Skeletal muscle tissue (tissue), 4 donors: ENCODE data around the gene ZNF496. TPM values are rescaled to one million over a fixed set of nuclear protein-coding genes. Genes with fewer than 3 reads are reported as not detected.
"Not testable (repeated sequence)": the region's sequence is repeated elsewhere in the genome, so short reads cannot be mapped to it uniquely, and the experiment has no call there.

Source experiments
- H3K27ac ChIP-seq: one replicate; pipeline ENCODE4 v1.7.0; 2013; ENCODE audit warnings: mild to moderate bottlenecking, low read depth, low read length, inconsistent platforms
- H3K27me3 ChIP-seq, 3 donors: one replicate each; pipeline ENCODE4 v1.7.0; 2013; ENCODE audit warnings: low read length in 3 of 3; ENCODE audit not compliant: control insufficient read depth in 3 of 3, insufficient read depth in 3 of 3
- H3K36me3 ChIP-seq, 3 donors: one replicate each; pipeline ENCODE4 v1.7.0; 2013; ENCODE audit warnings: low read length in 3 of 3; ENCODE audit not compliant: control insufficient read depth in 3 of 3, insufficient read depth in 3 of 3
- H3K4me1 ChIP-seq, 3 donors: one replicate each; pipeline ENCODE4 v1.7.0; 2013; ENCODE audit warnings: low read length in 3 of 3, mild to moderate bottlenecking in 3 of 3; ENCODE audit not compliant: control insufficient read depth in 3 of 3, insufficient read depth in 3 of 3
- H3K4me3 ChIP-seq, 3 donors: one replicate each; pipeline ENCODE4 v1.7.0; 2013; ENCODE audit warnings: low read length in 3 of 3
- H3K9ac ChIP-seq, 3 donors: one replicate each; pipeline ENCODE4 v1.7.0; 2013; ENCODE audit warnings: low read length in 3 of 3, mild to moderate bottlenecking in 3 of 3, moderate library complexity in 2 of 3, low read depth in 1 of 3
- H3K9me3 ChIP-seq, 3 donors: one replicate each; pipeline ENCODE4 v1.7.0; 2013; ENCODE audit warnings: low read length in 3 of 3; ENCODE audit not compliant: control insufficient read depth in 3 of 3
- total RNA-seq: library from RNA; depleted of rRNA; stranded (reverse); fragments of >200 nt; gene quantifications from one replicate; pipeline ENCODE4 v1.2.3, GENCODE V29; 2014
- donor health status: Osteomylitis.

Gene ZNF496
- total RNA-seq = 14.6 TPM

- H3K36me3 ChIP-seq = peaks cover 26 to 35% (median 27%) of the 10 kb centered on the region in 3 donors
- H3K4me1 ChIP-seq = peaks cover 28 to 59% (median 34%) of the 10 kb centered on the region in 3 donors
- H3K9ac ChIP-seq = peak within 1 kb of the TSS; percentile 85 to 93 (median 88)
- H3K4me3 ChIP-seq = peak within 1 kb of the TSS; percentile 86 to 94 (median 87)
- peak within 1 kb of the TSS; percentile 84 for H3K27ac ChIP-seq
- no peaks in the 10 kb centered on the region for H3K9me3 ChIP-seq
- no peaks in the 10 kb centered on the region for H3K27me3 ChIP-seq
Observed at GRCh38 chr1:247331525-247332214, at the start of gene ZNF496. Gene ZNF496 (minus strand): TSS chr1:247331867. CDS start chr1:247329578, 2,289 bp downstream.

DNA sequence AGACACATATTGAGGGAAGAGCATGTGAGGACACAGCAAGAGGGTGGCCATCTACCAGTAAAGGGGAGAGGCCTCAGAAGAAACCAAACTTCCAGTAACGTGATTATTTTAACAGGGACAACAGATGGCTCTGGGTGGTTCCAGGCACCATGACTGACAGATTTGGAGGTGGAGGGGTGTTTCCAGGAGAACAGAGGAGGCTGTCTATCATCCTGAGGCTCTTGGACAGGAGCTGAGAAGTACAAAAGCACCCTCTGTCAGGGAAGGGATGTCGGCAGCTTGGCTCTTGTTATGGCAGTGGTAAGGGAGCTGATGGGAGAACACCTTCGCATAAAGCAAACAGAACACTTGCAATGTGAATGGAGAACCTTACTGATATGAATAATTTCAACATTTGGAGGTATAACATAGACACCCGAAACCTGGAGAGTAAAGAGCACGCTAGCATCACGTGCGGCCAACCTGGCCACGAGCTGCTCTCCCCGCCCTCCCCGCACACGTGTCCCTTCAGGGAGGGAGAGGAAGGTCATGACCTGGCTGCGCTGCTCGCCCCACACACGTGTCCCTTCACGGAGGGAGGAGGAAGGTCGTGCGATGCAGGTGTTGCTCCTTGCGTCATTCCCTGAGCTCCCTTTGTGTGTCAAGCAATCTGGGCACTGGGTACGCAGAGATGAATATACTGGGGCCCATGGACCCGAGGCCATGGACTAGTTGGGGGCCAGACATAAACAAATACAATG is 46.8 kb upstream of the ZNF496 start:
- Histone ChIP-seq H3K27me3 (peaks cover 0 to 9% (median 2%) of the 10 kb centered on the region in 3 donors), H3K4me3 (no peak overlapping the region), H3K36me3 (no peaks in the 10 kb centered on the region), H3K9ac (no peak overlapping the region), H3K9me3 (no peaks in the 10 kb centered on the region), H3K4me1 (no peaks in the 10 kb centered on the region), H3K27ac (no peak overlapping the region)

DNA sequence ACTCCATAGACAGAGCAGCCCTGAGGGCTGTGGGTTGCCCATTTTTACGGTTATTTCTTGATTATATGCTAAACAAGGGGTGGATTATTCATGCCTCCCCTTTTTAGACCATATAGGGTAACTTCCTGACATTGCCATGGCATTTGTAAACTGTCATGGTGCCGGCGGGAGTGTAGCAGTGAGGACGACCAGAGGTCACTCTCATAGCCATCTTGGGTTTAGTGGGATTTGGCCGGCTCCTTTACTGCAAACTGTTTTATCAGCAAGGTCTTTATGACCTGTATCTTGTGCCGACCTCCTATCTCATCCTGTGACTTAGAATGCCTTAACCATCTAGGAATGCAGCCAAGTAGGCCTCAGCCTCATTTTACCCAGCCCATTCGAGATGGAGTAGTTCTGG is 46.0 kb upstream of the ZNF496 start:
- H3K27me3 ChIP-seq, H3K27ac ChIP-seq, H3K36me3 ChIP-seq, H3K9ac ChIP-seq, H3K4me3 ChIP-seq, H3K4me1 ChIP-seq, H3K9me3 ChIP-seq: not testable (repeated sequence)

GRCh38 chr1:247376659-247377058 is 45.0 kb upstream of the ZNF496 start:
- H3K4me1 ChIP-seq = no peaks in the 10 kb centered on the region
- peaks cover 0 to 9% (median 2%) of the 10 kb centered on the region in 3 donors for H3K27me3 ChIP-seq
- H3K27ac ChIP-seq = no peak overlapping the region
- H3K9ac ChIP-seq = no peak overlapping the region
- no peak overlapping the region for H3K4me3 ChIP-seq
- no peaks in the 10 kb centered on the region for H3K9me3 ChIP-seq
- no peaks in the 10 kb centered on the region for H3K36me3 ChIP-seq

DNA sequence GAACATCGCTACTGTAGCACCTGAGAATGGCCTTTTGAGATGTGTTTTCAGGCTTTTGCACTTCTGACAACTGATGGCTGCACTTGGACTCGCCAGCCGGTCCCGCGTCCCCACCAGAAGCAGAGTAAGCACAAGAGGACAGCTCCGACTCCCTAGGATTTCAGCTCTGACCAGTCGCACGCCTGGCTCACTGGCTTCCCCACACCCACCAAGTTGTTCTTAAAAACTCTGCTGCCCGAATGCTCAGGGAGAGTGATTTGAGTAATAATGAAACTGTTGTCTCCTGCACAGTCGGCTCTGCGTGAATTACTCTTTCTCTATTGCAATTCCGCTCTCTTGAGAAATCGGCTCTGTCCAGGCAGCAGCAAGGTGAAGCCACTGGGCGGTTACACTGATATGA is 44.1 kb upstream of the ZNF496 start:
- Histone ChIP-seq H3K27me3 (peaks cover 0 to 9% (median 5%) of the 10 kb centered on the region in 3 donors), H3K4me1 (no peaks in the 10 kb centered on the region), H3K4me3 (no peak overlapping the region), H3K9ac (no peak overlapping the region), H3K9me3 (no peaks in the 10 kb centered on the region), H3K36me3 (no peaks in the 10 kb centered on the region), H3K27ac (no peak overlapping the region)

DNA sequence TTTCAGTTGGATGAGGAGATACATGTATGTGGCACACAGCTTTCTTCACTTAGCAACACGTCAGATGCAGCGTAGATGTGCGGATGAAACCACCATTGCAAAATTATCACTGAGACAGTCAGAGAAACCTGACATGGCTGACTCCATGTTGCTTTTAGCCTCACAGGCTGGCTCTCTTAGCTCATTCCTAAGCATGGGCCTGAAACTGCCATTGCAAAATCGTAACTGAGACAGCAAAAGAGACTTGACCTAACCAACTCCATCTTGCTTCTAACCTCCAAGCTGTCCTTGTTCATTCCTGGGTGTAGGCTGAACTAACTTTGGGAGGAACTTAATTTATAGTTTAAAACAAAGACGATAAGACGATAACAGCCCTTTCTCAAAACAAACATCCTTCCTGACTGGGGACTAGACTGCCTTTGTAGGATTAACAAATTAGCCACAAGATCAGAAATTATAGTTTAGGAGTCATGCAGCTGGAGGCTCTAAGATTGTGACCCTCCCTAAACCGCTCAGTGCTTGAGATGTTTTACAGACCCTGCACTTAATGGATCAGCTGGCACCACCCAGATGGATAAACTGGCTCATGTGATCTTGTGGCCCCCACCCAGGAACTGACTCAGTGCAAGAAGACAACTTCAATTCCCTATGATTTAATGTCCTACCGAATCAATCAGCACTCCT is 43.1 kb upstream of the ZNF496 start:
- not testable (repeated sequence) for H3K9ac ChIP-seq, H3K4me3 ChIP-seq, H3K9me3 ChIP-seq, H3K36me3 ChIP-seq, H3K4me1 ChIP-seq, H3K27ac ChIP-seq, H3K27me3 ChIP-seq

DNA sequence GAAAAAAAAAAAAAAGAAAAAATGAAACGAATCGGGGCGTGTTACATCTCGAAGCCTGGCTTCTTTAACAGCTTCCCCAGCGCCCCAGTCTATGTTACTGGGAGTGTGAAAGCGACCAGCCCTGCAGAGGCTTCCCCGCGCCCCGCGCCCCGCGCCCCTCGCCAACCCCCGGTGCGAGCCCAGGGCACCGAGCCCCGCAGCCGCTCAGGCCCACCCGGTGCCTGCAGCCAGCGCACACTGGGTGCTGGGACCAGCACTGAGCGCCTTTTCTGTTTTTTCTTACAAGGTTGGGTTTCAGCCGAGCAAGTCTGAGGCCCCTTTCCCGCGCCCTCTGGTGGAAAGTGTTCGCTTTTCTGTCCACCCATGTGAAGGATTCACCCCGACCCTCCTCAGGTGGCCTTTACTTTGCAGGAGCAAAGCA is 42.1 kb upstream of the ZNF496 start:
- Histone ChIP-seq H3K9ac (no peak overlapping the region), H3K27ac (no peak overlapping the region), H3K4me3 (peak overlapping the region in 1 of 3 donors; percentile 45), H3K9me3 (no peaks in the 10 kb centered on the region), H3K4me1 (no peaks in the 10 kb centered on the region), H3K36me3 (no peaks in the 10 kb centered on the region), H3K27me3 (peaks cover 0 to 9% (median 5%) of the 10 kb centered on the region in 3 donors)

GRCh38 chr1:247371801-247372259 is 40.2 kb upstream of the ZNF496 start:
- no peak overlapping the region for H3K9ac ChIP-seq
- H3K4me3 ChIP-seq = no peak overlapping the region
- H3K36me3 ChIP-seq = no peaks in the 10 kb centered on the region
- no peak overlapping the region for H3K27ac ChIP-seq
- no peaks in the 10 kb centered on the region for H3K4me1 ChIP-seq
- peaks cover 0 to 9% (median 5%) of the 10 kb centered on the region in 3 donors for H3K27me3 ChIP-seq
- no peaks in the 10 kb centered on the region for H3K9me3 ChIP-seq

DNA sequence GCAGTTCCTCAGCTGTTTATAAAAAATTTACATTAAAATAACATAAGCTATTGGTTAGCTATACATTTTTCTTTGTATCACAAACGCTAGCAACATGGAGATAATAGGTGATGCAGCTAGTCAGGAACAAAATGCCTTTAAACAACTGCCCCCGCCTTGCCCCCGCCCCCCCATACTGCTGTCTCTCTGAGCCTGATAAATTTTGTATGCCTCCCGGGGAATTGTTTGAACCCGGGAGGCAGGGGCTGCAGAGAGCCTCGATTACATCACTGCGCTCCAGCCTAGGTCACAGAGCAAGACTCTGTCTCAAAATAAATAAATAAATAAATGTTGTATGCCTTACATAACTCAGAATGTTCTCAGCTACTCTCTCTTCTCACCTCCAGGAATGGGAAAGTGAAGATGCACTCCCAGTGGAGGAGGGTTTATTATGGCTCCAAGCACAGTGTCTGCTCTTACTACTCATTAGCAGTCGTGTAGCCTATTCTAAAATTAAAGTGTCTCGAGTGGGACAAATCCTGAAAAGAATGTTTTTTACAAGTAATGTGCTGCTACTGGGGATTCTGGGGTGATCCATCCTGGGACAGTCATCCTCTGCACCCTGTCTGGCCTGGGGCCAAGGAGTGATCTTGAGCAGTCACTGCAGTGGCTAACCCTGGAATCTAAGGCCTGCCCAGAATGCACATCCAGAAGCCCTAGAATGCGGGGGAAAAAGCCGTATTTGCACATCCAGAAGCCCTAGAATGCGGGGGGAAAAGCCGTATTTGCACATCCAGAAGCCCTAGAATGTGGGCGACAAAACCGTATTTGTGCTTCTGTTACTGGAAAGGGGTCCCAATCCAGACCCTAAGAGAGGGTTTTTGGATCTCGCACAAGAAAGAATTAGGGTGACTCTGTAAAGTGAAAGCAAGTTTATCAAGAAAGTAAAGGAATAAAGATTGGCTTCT is 39.4 kb upstream of the ZNF496 start:
- Histone ChIP-seq H3K27me3 (peaks cover 0 to 9% (median 5%) of the 10 kb centered on the region in 3 donors), H3K36me3 (no peaks in the 10 kb centered on the region), H3K9me3 (no peaks in the 10 kb centered on the region), H3K4me3 (no peak overlapping the region), H3K9ac (no peak overlapping the region), H3K4me1 (no peaks in the 10 kb centered on the region), H3K27ac (no peak overlapping the region)
